ENCODE results near the gene ACOT11. TPM values are rescaled to one million over a fixed set of nuclear protein-coding genes. Genes with fewer than 3 reads are reported as not detected.

The ACOT11 gene
- polyA plus RNA-seq, 3 donors = 11.5 to 17.2 (median 12.8) TPM

DNA sequence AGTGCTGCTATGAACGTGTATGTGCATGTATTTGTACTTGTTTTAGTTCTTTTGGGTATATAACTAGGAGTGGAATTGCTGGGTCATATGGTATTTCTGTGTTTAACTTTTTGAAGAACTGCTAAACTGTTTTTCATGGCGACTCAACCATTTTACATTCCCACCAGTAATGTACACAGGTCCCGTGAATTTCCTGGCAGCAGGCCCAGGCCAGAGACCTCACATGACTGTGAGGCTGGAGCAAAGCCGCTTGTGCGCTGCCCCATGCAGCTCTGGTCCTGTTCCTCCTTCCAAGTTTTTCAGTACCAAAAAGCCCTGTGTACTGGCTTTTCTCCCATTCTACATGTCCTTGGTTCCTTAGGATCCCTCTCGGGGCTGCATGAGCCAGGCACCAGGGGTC is 29.6 kb downstream of the ACOT11 start:
- DNase-seq (ENCODE audit: extremely low read depth in 1 of 11, low read depth in 9 of 11, low spot score in 4 of 11) = peak in 2 of 11 donors; percentile 43 to 55

DNA sequence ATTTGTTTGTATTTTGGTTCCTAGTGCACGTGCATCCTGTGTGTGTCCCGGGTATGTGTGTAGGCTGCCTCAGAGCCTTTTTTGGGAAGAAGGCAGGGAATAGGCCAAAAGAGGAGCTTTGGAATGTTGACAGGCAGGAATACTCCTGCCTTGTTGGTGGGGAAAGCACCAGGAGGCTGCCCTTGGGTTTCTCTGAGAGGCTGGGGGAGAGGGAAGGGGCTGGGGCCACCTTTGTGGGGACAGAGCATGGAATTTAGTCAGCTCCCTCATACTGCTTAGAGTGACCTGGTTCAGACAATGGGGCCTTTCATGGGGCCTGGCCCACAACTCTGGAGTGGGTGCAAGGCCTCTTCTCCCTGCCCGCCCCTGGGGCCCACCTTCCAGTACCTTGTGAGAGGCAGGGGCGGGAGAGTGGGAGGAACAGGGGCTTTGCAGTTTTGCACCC is 31.3 kb downstream of the ACOT11 start:
- no peak for DNase-seq (ENCODE audit: extremely low read depth in 1 of 11, low read depth in 9 of 11, low spot score in 4 of 11)

DNA sequence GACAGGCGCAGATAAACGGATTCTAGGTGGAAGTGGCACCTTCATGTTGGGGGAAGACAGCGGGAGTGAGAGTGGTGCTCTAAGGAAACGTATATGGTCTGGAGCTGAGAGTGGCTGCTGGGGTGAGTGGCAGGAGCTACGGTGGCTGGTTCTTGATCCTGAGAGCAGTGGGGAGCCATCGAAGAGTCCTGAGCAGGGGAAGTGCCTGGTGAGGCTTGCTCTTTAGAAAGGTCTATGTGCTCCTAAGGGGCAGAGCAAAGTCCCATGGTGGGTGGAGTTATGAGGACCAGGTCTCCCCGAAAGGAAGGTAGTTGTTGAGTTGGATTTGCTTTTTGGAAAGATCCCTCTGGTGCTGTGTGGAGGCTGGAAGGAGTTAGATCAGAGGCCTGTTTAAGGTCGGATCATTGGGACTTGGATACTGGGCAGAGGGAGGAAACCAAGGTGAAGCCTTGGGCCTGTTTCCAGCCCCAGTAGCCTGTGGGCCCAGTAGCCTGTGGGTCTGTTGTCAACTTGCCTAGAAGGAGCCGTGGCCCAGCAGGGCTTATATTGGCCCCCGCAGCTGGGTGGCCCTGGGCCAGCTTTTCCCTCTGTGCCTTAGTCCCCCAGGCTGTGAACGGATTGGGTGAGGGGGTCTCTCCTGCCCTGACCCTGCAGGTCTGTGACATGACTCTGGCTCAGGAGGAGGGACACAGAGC is 33.0 kb downstream of the ACOT11 start:
- DNase-seq (ENCODE audit: extremely low read depth in 1 of 11, low read depth in 9 of 11, low spot score in 4 of 11) = no peak

DNA sequence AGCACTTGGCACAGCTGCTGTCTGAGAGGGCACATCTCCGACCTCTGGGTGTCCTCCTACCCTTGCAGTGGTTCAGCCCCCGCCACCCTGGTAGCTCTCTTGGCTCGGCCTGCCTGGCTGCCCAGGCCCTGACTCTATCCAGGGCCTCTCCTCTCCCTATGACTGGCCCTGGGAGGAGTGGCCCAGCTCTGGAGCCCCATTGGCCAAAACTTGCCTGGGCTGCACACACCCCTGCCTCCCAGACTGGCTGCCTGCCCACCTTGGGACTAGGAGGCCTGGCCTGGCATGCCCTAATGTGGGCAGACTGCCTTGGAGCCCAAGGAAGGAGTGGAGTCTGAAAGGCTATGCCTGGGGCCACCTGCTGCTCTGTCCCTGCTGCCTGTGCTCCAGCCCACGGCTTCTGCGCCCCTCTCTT is 33.6 kb downstream of the ACOT11 start:
- peak in 2 of 11 donors; percentile 38 to 69 for DNase-seq (ENCODE audit: extremely low read depth in 1 of 11, low read depth in 9 of 11, low spot score in 4 of 11)

DNA sequence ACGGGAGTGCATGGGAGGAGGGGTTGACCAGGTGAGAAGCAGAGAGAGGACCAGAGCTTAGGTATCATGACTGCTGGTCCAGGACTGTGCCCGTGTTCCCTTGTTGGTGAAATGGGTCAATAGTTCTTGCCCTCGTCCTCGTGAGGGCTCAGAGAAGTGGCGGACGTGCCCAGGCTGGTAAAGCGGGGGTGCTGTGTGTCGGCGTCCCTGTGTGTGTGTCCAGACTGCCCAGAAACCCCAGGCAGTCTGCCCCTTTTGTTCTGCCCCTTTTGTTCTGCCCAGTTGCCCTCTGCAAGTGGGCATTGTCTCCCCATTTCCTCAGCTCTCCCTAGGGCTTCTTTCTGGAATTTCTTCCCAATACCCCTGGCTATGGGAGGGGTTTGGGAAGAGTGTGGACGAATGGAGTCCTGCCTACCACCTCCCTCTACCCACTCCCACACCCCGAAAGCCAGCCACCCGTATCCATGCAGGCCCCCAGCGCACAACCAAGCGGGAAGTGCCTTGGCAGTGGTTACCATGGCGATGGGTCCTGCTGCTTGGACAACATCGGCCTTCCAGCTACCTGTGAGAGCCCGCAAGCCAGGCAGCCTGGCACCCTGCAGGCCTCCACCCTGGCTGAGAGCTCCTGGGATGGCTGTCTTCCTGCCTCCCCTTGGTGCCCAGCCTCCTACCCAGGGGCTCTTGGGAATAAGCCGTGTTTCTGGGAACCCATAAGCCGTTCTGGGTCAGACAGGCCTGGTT is 34.7 kb downstream of the ACOT11 start:
- DNase-seq (ENCODE audit: extremely low read depth in 1 of 11, low read depth in 9 of 11, low spot score in 4 of 11) = peak in 9 of 11 donors; percentile 44 to 88 (median 70)

DNA sequence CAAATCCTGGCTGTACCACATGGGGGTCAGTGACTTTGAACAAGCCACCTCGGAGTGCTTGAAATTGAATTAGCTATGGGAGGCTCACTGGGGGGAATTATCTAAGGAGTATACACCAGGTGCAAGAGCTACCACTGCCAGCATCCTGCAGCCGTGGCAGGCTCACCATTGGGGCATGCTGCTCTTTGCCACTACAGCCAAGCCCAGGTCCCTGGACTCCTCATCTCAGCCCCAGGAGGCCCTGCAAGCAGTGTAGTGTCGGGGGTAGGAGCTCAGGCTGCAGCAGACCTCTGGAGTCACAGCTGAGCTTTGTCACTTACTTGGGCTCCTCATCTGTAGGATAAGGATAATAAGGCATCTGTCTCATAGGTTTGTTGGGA is 35.3 kb downstream of the ACOT11 start:
- DNase-seq (ENCODE audit: extremely low read depth in 1 of 11, low read depth in 9 of 11, low spot score in 4 of 11) = no peak

DNA sequence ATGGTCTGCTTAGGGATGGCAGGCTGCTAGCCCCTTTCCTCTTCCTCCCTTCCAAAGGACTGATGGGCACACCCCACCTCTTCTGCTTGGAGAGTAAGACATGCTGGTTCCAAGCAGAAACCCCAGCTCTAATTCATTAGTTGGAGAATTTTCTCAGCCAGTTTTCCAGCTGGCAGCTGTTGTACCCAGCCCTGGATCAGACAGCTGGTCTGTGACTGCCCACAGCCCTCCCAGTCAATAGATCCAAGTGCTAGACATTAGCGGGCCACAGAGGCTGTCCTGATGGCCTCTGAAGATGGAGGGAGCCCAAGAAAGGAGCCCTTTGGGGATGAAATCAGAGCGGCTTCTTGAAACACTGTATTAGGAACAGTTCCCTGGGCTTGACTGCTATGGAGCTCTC is 35.8 kb downstream of the ACOT11 start:
- DNase-seq (ENCODE audit: extremely low read depth in 1 of 11, low read depth in 9 of 11, low spot score in 4 of 11) = no peak

DNA sequence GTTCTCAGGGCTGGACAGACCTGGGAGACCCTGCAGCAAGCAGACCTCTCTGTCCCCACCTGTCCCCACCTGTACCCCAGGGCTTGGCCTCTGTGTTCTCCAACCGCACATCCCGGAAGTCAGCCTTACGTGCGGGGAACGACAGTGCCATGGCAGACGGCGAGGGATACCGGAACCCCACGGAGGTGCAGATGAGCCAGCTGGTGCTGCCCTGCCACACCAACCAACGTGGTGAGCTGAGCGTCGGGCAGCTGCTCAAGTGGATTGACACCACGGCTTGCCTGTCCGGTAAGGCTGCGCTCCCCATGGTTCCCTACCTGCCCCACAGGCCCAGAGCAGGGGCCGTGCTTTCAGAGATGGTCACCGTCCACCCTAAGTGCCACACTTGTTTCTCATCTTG is 36.5 kb downstream of the ACOT11 start:
- DNase-seq (ENCODE audit: extremely low read depth in 1 of 11, low read depth in 9 of 11, low spot score in 4 of 11) = no peak

DNA sequence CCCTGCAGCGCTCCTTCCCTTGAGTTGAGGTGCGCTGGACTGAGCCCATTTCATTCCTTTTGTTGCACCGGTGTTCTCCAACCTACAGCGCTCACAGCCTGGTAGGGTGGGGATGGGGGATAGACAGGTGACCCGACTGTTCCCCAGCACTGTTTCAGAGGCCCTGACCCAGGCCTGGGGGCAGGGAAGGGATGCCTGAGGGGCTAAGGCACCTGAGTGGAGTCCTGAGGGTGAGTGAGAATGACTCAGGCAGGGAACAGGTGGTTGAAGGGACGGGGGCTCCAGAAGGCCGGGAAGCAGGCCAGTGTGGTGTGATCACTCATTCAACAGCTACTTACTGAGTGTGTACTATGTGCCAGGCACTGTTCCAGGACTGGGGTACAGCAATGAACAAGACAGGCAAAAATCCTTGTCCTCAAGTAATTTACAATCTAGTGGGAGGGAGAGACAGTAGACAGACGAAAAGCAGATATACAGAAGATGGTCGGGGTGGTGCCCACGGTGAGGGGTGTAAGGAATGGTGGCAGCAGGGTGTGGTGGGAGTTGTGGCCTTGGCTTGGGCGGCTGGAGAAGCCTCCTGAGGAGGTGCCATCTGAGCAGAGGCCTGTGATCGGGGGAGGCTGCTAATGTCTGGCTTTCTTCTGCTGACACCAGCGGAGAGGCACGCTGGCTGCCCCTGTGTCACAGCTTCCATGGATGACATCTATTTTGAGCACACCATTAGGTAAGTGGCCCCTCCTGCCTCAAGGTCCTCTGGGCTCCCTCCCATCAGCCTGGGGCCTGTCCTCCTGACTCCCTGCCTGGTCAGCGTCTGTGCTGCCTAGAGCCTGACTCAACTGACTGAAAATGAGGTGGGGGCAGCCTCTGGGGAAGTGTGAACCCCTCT is 37.4 kb downstream of the ACOT11 start:
- DNase-seq (ENCODE audit: extremely low read depth in 1 of 11, low read depth in 9 of 11, low spot score in 4 of 11) = no peak

DNA sequence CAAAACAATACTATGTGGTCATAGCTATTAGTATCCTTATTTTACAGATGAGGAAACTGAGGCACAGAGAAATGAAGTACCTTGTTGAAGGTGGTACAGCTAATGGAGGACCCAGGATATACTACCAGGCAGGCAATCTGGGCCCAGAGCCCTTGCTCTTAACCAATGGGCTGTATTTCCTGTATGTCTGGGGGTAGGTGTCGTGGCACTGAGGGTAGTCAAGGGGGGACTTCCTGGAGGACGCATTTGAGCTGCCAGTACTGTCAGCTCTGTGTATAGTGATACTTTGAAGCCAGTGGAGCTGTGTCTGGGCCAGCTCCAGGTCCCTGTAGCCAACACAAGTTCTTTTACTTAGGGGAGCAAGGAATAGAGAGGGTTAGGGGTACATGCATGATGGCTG is 40.3 kb downstream of the ACOT11 start:
- DNase-seq (ENCODE audit: extremely low read depth in 1 of 11, low read depth in 9 of 11, low spot score in 4 of 11) = no peak

DNA sequence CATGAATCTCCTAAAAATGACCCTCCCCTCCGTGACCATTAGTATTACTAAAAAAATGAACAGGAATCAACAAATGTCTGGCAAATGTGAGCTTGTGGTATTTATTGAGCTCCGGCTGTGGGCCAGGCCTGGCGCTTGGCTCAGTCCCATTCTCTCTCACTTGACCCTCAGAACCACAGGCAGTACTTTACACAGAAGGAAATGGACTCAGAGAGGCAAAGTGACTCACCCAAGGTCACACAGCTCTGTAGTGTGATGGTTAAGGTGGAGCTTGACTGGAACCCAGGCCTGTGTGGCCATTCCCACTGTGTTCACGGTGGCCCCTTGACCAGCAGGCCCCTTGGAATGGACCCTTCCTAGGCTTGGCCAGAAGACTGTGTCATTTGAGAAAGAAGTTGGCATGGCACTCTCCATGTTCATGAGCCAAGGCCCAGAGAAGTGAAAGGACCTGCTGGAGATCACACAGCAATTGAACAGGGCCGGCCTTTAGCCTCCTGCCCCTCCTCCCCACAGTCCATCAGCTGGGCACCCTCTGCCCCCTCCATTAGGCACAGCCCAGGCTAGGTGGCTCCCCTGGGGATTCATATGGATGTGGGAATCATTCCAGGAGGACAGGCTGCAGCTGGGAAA is 43.2 kb downstream of the ACOT11 start:
- no peak for DNase-seq (ENCODE audit: extremely low read depth in 1 of 11, low read depth in 9 of 11, low spot score in 4 of 11)

DNA sequence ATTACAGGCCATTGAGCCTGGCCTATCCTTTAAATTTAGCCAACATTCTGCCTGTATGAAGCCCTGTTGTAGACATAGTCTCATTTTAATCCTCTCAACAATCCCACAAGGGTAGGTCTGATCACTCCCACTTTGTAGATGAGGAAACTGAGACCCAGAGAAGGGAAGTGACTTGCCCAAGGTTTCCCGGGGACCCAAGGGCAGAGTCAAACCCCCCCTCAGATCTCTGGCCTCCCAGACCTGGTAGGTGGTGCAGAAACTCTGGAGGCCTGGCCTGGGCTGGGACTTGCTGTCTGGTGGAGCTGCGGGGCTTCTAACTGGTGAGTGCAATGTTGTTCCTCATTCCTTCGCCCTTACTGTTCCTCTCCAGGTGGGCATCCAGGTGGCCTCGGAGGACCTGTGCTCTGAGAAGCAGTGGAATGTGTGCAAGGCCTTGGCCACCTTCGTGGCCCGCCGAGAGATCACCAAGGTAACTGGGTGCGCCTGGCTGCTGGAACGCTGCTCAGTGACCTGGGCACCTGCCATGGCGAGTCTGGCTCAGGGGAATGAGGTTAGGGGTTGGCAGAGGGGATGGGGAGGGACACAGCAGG is 45.6 kb downstream of the ACOT11 start:
- DNase-seq (ENCODE audit: extremely low read depth in 1 of 11, low read depth in 9 of 11, low spot score in 4 of 11) = no peak

DNA sequence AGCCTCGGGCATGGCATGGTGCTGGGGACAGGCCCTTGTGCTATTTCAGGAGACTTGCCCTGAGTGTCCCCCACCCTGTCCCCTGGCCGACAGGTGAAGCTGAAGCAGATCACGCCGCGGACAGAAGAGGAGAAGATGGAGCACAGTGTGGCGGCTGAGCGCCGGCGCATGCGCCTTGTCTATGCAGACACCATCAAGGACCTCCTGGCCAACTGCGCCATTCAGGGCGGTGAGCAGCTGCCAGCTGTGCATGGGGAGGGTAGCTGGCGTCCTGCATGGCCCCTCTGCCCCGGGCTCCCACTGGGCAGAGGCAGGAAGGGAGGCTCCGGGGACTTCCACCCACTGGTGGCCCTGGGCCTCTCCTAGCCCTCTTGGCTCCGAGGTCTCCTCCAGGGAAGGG is 46.4 kb downstream of the ACOT11 start:
- DNase-seq (ENCODE audit: extremely low read depth in 1 of 11, low read depth in 9 of 11, low spot score in 4 of 11) = no peak

DNA sequence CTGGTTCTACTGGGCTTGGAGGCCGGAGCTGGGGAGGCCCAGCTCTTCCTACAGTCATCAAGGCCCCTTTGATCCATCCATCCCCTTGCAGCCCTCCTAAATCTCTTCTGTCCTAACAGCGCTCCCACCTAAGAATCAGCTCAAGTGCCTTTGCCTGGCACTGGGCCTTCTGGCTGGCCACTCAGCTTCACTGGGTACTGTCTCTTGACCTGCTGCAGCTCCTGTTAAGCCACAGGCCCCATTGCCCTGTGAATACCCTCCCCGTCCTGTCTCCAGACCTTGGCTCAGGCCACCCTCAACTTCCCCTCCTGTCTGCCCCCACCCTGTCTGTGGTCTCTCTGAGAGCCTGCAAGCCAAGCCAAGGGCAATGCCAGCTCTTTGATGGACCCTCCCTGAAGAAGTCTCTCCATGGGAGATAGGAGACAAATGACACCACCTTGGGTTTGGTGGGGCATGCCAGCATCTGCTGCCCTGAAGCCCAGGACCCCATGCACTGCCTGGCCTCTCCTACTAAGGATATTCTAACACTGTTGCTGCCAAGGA is 48.0 kb downstream of the ACOT11 start:
- DNase-seq (ENCODE audit: extremely low read depth in 1 of 11, low read depth in 9 of 11, low spot score in 4 of 11) = no peak

DNA sequence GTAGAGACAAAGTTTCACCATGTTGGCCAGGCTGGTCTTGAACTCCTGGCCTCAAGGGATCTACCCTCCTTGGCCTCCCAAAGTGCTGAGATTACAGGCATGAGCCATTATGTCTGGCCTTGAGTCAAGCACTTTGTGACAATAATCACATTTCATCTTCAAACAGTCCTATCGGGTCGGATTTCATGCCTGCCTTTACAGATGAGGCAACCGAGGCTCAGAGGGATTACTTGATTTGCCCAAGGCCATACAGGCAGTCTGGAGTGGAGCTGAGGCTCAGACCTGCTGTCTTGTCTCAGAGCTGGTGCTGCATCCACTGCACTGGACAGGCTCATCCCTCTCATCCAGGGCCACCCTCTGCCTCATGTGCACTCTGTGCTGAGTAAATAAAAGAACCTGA is 48.7 kb downstream of the ACOT11 start:
- DNase-seq (ENCODE audit: extremely low read depth in 1 of 11, low read depth in 9 of 11, low spot score in 4 of 11) = no peak

DNA sequence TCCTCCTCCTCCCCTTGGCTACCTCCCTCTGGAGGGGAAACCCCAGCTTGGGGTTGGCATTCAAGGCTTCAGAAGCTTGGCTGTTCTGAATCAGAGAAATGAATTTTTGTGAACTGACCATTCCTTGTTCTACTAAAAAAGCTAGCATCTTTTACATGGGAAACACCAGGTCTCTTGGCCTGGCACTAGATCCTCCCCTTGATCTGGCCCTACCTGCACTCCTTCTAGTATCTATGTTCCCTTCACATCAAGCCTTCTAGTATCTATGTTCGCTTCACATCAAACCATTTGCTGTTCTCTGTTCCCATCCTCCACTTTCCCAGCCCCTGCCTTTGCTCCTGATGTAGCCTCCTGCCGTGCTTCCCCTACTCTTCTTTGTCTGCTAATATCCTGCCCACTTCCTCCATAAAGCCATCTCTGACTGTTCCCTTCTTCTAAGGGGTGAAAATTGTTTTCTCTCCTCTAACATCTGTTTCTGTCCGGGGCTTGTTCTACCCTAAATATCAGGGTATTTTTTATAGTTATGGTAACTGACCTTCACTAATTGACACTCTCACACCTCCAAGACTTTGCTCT is 49.5 kb downstream of the ACOT11 start:
- DNase-seq (ENCODE audit: extremely low read depth in 1 of 11, low read depth in 9 of 11, low spot score in 4 of 11) = no peak

DNA sequence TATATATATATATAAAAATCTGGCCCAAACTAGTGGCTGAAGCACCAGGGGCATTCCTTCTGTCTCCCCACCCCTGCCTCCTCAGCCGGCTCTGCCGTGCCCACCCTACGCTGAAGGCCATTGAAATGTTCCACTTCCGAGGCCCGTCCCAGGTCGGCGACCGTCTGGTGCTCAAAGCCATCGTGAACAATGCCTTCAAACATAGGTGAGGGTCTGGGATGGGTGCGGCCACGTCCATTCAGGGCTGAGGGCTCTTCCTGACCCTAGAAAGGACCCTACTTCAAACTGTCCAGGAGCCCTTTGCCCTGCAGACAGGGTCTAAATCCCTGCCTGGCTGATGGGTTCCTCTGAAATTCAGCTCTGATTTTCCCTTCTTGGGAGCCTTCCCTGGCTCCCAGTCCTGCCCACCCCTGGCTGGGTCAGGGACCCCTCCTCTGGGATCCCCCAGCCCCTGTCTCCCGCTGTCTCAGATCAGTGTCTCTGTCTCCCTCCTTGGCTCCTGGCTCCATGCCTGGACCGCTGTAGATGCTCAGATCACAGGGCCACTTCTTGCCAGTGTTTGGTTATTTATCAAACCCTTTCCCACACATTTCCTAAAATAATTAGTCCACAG is 51.3 kb downstream of the ACOT11 start:
- DNase-seq (ENCODE audit: extremely low read depth in 1 of 11, low read depth in 9 of 11, low spot score in 4 of 11) = no peak

Measured in renal cortex interstitium (tissue), 11 donors.